ENCODE results near the gene OR4Q3.

- TF ChIP-seq REST (IDR thresholded peaks at IDR 0.05; ENCODE audit: insufficient read depth in 1 of 2, low read depth in 2 of 2, low read length in 2 of 2) (no peak), TAF1 (IDR thresholded peaks at IDR 0.05; ENCODE audit: borderline replicate concordance, insufficient read depth, low read length) (no peak)
Observed at GRCh38 chr14:19754172-19754571, 10.8 kb downstream of the OR4Q3 start.

Data from PFSK-1 (cell line).